GM23338 (cell line): ENCODE data around the gene MATCAP1.

Experiments
- CREB1 ChIP-seq: fragments of 250-450 bp; sonication (Bioruptor Pico); IDR thresholded peaks from 2 replicates; pipeline ENCODE4 v1.5.0; 2020; ENCODE audit warnings: low read depth, mild to moderate bottlenecking, moderate library complexity
- EZH2 ChIP-seq: fragments of 200-600 bp; sonication (generic); IDR thresholded peaks from one replicate; pipeline ENCODE4 v1.8.0; 2017; ENCODE audit warnings: antibody characterized with exemption, mild to moderate bottlenecking, low read depth; ENCODE audit not compliant: unreplicated experiment
- EZH2phosphoT487 ChIP-seq: fragments of 200-600 bp; sonication (generic); IDR thresholded peaks from one replicate; pipeline ENCODE4 v1.8.1; 2018; ENCODE audit warnings: antibody characterized with exemption; ENCODE audit not compliant: unreplicated experiment
- JUNB ChIP-seq: IDR thresholded peaks from one replicate; pipeline ENCODE4 v1.6.1; 2016; ENCODE audit warnings: antibody characterized with exemption; ENCODE audit not compliant: unreplicated experiment
- POLR2AphosphoS5 ChIP-seq: IDR thresholded peaks from 2 replicates; pipeline ENCODE4 v1.6.1; 2016; ENCODE audit warnings: antibody characterized with exemption, low read depth
- REST ChIP-seq: IDR thresholded peaks from one replicate; pipeline ENCODE4 v1.6.1; 2018; ENCODE audit warnings: antibody characterized with exemption; ENCODE audit not compliant: unreplicated experiment
- TF ChIP-seq, protein P1 (sequence below), 2 experiments: fragments of 200-600 bp in 1 of 2; sonication (generic) in 1 of 2; conservative IDR thresholded peaks; 2 replicates each; pipeline versions ENCODE4 v1.5.1 to v1.6.1; 2016 to 2017; ENCODE audit warnings: antibody characterized with exemption in 2 of 2, low read depth in 2 of 2, mild to moderate bottlenecking in 2 of 2, moderate library complexity in 1 of 2
- TF ChIP-seq, protein P2 (sequence below): IDR thresholded peaks from 2 replicates; pipeline ENCODE4 v1.6.1; 2016; ENCODE audit warnings: antibody characterized with exemption

GRCh38 chr16:67194260-67194659 is 10.5 kb upstream of the MATCAP1 start:
- no peak for TF ChIP-seq EZH2
- TF ChIP-seq, protein P1, sequence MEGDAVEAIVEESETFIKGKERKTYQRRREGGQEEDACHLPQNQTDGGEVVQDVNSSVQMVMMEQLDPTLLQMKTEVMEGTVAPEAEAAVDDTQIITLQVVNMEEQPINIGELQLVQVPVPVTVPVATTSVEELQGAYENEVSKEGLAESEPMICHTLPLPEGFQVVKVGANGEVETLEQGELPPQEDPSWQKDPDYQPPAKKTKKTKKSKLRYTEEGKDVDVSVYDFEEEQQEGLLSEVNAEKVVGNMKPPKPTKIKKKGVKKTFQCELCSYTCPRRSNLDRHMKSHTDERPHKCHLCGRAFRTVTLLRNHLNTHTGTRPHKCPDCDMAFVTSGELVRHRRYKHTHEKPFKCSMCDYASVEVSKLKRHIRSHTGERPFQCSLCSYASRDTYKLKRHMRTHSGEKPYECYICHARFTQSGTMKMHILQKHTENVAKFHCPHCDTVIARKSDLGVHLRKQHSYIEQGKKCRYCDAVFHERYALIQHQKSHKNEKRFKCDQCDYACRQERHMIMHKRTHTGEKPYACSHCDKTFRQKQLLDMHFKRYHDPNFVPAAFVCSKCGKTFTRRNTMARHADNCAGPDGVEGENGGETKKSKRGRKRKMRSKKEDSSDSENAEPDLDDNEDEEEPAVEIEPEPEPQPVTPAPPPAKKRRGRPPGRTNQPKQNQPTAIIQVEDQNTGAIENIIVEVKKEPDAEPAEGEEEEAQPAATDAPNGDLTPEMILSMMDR (conservative IDR thresholded peaks at IDR 0.05; ENCODE audit: low read depth in 2 of 2), result no peak
- no peak for TF ChIP-seq POLR2AphosphoS5
- TF ChIP-seq EZH2phosphoT487, result no peak
- TF ChIP-seq REST, result no peak
- TF ChIP-seq JUNB, result no peak
- TF ChIP-seq CREB1 (CRISPR knock-in tag), result no peak
- TF ChIP-seq, protein P2, sequence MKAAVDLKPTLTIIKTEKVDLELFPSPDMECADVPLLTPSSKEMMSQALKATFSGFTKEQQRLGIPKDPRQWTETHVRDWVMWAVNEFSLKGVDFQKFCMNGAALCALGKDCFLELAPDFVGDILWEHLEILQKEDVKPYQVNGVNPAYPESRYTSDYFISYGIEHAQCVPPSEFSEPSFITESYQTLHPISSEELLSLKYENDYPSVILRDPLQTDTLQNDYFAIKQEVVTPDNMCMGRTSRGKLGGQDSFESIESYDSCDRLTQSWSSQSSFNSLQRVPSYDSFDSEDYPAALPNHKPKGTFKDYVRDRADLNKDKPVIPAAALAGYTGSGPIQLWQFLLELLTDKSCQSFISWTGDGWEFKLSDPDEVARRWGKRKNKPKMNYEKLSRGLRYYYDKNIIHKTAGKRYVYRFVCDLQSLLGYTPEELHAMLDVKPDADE, result no peak
